GM12892 (cell line): ENCODE data around the gene GLI2.

Experiments used
- POLR2A ChIP-seq: IDR thresholded peaks from 2 replicates; pipeline ENCODE4 v1.6.1; 2011; ENCODE audit warnings: low read depth, low read length, control low read depth
- POLR2AphosphoS5 ChIP-seq: IDR thresholded peaks from 2 replicates; pipeline ENCODE4 v1.6.1; 2011; ENCODE audit warnings: low read depth, low read length, control low read depth
- TAF1 ChIP-seq: IDR thresholded peaks from 2 replicates; pipeline ENCODE4 v1.6.1; 2011; ENCODE audit warnings: low read depth, mild to moderate bottlenecking, control low read depth, low read length, borderline replicate concordance

DNA sequence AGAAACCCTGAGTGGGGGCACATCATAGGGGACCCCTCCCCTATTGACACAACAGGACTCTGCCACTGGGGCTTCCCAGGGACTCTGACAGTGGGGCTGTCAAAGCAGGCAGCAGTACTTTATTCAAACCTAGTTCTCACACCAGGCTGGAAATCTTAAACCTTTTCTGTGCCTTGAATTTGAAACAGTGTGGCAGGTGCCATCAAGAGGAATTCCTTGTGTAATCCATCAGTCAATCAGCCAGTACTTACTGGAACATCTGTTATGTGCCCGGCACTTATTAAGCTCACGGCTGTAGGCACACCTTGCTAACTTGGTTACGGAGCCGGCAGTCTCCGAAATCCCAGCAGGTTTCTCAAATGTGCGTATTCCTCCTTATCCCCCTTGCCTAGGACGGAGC, 12.0 kb downstream of the GLI2 start:
- no peak for TF ChIP-seq TAF1
- no peak for TF ChIP-seq POLR2A
- TF ChIP-seq POLR2AphosphoS5 = no peak
